Hepatocyte (in vitro differentiated cells): ENCODE results near the gene HACD2.

ENCODE experiments used
- EZH2 ChIP-seq: fragments of 200-600 bp; sonication (generic); IDR thresholded peaks from 2 replicates; pipeline ENCODE4 v1.6.1; 2016; ENCODE audit warnings: antibody characterized with exemption, mild to moderate bottlenecking, borderline replicate concordance
- EZH2phosphoT487 ChIP-seq: fragments of 200-600 bp; sonication (generic); IDR thresholded peaks from one replicate; pipeline ENCODE4 v1.6.1; 2018; ENCODE audit warnings: antibody characterized with exemption, mild to moderate bottlenecking, low read depth, moderate library complexity; ENCODE audit not compliant: unreplicated experiment, severe bottlenecking
- TF ChIP-seq, protein P1 (sequence below): fragments of 200-600 bp; sonication (generic); IDR thresholded peaks from 2 replicates; pipeline ENCODE4 v1.5.1; 2016; ENCODE audit warnings: antibody characterized with exemption, mild to moderate bottlenecking; ENCODE audit not compliant: poor library complexity

DNA sequence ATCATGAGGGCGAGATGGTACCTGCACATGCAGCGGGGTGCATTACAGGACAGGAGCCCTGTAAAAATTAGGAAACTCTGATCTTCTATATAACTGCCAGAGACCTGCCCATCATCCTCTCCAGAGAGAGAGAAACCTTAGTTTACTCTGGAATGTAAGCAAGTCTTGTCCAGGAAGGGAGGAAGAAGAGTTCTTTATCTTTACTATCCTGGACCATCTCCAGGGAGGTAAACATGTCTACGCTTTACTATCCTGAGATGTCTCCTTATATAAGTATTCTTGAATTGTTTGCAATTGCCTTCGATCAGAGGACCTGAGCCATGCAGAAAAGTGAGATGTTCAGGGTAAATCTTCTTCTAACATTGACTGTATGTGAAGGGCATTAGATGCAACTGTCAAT lies 12.7 kb upstream of the HACD2 start:
- TF ChIP-seq EZH2 (no peak), EZH2phosphoT487 (no peak)
- TF ChIP-seq, protein P1, sequence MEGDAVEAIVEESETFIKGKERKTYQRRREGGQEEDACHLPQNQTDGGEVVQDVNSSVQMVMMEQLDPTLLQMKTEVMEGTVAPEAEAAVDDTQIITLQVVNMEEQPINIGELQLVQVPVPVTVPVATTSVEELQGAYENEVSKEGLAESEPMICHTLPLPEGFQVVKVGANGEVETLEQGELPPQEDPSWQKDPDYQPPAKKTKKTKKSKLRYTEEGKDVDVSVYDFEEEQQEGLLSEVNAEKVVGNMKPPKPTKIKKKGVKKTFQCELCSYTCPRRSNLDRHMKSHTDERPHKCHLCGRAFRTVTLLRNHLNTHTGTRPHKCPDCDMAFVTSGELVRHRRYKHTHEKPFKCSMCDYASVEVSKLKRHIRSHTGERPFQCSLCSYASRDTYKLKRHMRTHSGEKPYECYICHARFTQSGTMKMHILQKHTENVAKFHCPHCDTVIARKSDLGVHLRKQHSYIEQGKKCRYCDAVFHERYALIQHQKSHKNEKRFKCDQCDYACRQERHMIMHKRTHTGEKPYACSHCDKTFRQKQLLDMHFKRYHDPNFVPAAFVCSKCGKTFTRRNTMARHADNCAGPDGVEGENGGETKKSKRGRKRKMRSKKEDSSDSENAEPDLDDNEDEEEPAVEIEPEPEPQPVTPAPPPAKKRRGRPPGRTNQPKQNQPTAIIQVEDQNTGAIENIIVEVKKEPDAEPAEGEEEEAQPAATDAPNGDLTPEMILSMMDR: no peak
